Frontal cortex (tissue), 4 donors: ENCODE results near the gene COBL. TPM values are rescaled to one million over a fixed set of nuclear protein-coding genes. Genes with fewer than 3 reads are reported as not detected.
A peak's percentile ranks its signal among the peaks of the same experiment; 100 is the strongest.

ENCODE experiments used
- DNase-seq, 2 donors: peaks; one replicate each; pipeline ENCODE4 v3.0.0; 2012; ENCODE audit warnings: low spot score in 2 of 2
- FAIRE-seq: peaks from 2 replicates; lab custom pipeline; 2012; peaks lifted over from hg19 to GRCh38; lab: Jason Lieb, UNC
- total RNA-seq: library from RNA; depleted of rRNA; stranded (reverse); fragments of >200 nt; gene quantifications from one replicate; pipeline ENCODE4 v1.2.3, GENCODE V29; 2014
- donor health status: control.
- donor health status: control.
- donor health status: control.

The COBL gene
- total RNA-seq, 1 donor from 2014 or later, result 2.4 TPM

DNA sequence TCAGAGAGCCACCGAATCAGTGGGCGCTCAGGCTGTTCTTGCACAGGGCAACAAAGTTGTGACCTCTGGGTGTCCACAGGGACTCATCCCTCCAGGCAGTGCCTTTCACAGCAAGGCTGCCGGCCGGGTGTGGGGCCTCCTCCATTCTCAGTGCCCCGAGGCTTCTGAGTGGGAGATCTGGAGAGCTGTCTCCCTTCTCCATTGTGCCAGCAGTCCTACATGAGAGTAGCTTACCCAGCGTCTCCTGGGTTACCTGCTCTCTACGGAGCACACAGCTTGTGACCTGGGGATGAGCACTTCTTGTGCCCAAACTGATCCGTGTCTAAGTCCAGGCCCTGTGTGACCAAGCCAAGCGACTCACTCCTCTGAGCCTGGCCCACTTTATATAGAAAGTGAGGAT, 293.1 kb downstream of the COBL start:
- DNase-seq (no peak), FAIRE-seq (no peak)

- no peak for DNase-seq
- no peak for FAIRE-seq
Measured at GRCh38 chr7:51022821-51023220, 293.8 kb downstream of the COBL start.

- no peak for FAIRE-seq
- no peak for DNase-seq
Measured at GRCh38 chr7:51021906-51022570, 294.6 kb downstream of the COBL start.

DNA sequence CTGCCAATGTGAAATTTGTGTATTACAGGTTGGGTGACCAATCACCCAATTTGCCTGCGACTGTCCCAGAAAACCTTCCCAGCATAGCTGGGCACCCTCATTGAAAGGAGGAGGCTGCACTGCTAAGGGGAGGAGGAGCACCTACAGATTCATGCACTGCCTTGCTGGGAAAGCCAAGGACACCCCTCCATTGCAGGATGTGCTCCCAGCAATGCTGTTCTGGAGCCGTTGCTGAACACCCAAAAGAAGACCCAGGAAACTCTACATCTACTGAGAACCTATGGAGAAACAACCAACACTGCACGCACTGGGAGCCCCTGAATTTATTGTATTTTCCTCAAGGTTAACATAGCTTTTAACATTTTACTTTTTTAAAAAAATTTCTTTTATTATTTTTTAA, 295.7 kb downstream of the COBL start:
- FAIRE-seq, result no peak

GRCh38 chr7:51019891-51020870, 296.4 kb downstream of the COBL start:
- DNase-seq, result peak in 1 of 2 donors; percentile 29

More for the DNA sequence above, 295.7 kb downstream of the COBL start:
- no peak for DNase-seq

GRCh38 chr7:51019191-51019844, 297.3 kb downstream of the COBL start:
- no peak for FAIRE-seq
- no peak for DNase-seq

More at GRCh38 chr7:51019891-51020870, 296.4 kb downstream of the COBL start:
- FAIRE-seq, result no peak

DNA sequence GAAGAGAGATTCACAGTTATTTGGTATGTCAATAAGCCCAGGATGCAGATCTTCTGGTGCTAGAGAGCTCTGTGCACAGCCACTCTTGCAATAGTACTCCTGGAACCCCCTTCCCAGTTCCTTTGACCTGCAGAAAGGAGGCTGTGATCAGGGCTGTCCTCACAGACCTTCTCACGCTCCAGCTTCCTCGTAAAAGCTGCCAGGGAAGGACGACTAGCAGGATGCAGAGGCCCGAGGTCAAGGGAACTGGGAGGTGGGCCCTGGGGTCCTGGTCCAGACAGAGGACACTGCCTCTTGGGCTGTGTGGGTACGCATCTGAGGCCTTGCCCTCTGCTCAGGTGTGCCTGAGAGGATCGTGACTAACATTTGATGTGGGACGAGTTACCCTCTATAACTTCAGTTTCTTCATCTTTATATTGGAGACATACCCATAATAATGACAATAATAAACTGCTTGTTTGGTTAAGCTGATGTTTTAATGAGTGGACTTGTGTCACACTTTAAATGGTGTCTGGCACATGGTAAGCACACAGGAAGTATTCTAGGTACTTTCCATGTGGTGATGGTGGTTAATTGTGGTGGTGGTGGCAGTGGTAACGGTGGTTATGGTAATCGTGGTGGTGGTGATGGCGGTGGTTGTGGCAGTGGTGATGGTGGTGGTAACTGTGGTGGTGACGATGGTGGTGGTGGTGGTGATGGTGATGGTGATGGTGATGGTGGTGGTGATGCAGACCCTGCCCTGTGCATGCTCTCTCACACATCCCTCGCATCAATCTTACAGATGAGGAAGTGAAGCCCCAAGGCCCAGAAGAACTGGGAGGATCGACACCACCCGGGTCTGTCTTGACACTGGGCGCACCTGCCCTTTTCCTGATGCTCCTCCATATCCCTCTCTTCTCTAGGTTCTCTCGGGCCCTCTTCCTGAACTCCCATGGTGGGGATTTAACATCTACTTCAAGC, 298.8 kb downstream of the COBL start:
- DNase-seq (no peak), FAIRE-seq (no peak)

- DNase-seq (no peak), FAIRE-seq (no peak)
Measured at GRCh38 chr7:51016546-51016945, 300.1 kb downstream of the COBL start.

DNA sequence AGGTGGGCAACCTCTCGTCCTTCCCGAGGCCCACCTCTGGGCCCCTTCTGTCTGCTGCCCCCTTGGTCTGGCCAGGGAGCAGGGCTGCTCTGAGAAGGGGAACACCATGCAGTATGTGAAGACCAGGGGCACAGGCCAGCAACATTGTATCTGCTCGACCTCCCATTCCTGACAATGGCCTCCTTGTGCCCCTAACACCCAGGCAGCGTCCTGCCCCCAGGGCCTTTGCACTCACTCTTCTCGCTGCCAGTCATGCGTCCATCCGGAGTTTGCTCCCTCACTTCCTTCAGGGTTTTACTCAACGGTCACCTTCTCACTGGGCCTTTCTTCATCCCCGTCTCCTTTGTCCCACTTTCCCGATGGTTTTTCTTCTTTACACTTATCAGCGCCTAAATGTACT, 301.0 kb downstream of the COBL start:
- no peak for FAIRE-seq
- DNase-seq, result no peak

DNA sequence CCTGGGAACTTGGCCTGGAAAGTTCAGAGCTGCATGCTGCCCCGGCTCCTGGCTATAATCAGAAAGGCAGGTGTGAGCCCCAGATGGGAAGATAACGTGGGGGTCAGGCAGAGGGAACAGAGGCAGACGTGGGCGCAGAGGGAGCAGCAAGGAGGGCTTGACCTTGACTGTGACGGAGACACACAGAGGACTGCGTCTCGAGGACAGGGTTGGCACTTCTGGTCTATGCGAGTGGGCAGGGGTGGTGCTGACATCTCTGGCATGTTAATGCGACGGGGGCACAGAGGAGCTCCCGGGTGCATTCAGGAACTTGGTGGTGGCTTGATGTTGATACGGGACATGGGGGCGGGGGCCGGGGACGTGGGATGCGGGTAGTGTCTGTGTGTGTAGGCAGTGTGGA, 301.8 kb downstream of the COBL start:
- no peak for FAIRE-seq
- no peak for DNase-seq

DNA sequence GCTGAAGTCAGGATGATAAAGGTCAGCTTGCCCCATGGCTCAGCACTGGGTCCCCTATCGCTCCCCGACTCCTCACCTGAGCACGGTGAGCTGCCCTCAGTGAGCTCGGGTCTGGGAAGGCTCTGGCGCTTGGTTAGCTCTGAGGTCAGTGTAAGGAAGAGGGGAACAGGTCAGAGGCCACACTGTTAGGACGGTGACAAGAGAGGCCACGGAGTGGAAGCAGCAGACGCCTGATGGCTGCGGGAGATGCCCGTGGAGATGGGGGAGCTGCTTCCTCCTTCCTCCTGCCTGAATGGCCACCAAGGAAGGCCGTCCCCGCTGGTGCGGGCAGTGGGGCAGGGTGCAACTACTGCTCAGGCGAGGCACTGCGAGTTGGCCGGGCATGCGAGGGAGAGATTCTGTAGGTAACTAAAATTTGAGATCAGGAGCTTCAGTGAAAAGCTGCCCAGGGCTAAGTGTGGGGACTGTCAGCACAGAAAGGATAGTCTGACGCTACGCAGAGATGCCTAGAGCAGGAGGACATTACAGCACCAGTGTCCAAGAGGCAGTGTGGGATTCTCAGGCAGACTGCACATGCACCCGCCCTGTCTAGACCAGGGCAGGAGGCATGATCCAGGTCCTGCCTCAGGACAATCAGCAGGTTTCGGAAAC, 302.6 kb downstream of the COBL start:
- FAIRE-seq (no peak), DNase-seq (no peak)

DNA sequence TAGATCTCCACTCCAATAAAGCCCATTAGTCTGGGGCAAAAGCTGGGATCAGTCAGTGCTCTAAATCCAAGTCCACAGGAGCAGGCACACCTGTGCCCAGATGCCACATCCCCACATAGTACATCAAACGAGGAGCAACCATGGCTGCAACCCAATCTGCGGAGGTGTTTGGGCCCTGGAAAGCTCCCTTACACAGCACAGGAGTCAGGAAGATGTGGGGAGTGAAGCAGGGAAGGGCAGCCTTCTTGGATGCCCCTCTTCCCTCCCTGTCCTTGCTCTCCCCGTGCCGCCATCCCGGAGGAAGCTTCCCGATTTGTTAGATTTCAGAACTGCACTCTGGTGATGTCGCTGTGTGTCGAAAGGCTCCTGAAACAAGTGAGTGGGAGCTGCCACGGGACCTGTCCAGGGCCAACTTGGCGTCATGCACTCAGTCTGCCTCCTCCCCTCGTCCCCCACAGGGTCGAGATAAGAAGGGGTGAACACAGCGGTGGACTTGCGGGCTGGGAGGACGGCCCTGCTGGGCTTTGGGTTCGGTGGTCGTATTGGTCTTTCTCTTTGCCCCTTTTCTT, 303.3 kb downstream of the COBL start:
- no peak for DNase-seq
- no peak for FAIRE-seq

DNA sequence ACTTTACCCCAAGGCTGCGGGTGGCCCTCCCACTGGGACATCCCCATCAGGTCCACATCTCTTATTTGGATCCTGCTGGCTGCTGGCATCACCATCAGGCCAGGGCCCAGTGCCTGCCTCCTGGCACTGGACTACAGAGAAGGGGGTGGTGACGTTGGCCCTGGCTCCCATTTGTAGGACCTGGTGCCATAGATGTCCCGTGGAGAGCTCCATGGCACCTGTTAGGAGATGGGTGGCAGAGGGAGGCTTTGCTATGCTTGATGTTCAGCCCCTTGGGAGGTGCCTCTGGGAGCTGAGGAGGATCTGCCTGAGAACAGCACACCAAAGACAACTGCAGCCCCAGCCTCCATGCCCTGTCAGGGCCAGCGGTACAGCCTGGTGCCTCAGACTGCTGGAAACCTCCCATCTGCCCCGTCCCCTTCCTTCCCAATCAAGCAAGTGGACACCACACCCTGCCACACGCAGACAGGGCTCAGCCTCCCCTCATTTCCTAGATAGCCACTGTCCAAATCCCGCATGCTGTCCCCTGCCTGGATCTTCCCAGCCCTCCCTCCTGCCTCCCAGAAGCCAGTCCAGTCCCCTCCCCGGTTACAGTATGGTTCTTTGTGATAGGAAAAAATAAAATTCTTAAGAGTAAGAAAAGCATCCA, 303.9 kb downstream of the COBL start:
- DNase-seq (no peak), FAIRE-seq (no peak)

- FAIRE-seq, result no peak
- no peak for DNase-seq
Measured at GRCh38 chr7:51011710-51012350, 304.8 kb downstream of the COBL start.

GRCh38 chr7:51010534-51010933, 306.1 kb downstream of the COBL start:
- no peak for DNase-seq

GRCh38 chr7:51009716-51010496, 306.7 kb downstream of the COBL start:
- FAIRE-seq (no peak), DNase-seq (no peak)

More at GRCh38 chr7:51010534-51010933, 306.1 kb downstream of the COBL start:
- FAIRE-seq, result no peak
